ENCODE results near the gene DDX41.

Gene DDX41

DNA sequence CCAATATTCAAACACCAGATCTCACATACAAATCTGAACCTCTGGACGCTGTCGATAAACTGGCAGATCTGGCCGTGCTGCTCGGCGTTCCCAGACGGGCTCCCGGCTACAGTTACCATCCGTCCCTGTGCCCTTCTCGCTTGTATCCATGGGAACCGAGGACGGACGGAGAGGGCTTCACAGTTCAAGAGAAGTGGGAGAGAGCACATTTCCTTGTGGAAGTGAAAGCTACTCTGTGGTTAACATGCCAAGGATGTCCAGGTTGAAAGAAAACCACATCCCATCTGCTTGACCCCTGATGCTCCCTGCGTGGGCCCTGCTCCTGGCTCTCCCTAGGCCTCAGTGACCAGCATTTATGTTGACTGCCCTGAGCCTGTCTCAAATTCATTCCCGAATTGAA lies 37.0 kb downstream of the DDX41 start:
- in situ Hi-C loops (cut with HindIII; ENCODE audit: low sequenced_read_pairs) = no loop called here
- TF ChIP-seq CTCF (IDR thresholded peaks at IDR 0.05; ENCODE audit: low read depth, low read length, missing control alignments) = no peak
- DNase-seq (ENCODE audit: low read depth) = no peak
- no peak overlapping the region for H3K4me3 ChIP-seq (ENCODE audit: low read depth, low read length)

DNA sequence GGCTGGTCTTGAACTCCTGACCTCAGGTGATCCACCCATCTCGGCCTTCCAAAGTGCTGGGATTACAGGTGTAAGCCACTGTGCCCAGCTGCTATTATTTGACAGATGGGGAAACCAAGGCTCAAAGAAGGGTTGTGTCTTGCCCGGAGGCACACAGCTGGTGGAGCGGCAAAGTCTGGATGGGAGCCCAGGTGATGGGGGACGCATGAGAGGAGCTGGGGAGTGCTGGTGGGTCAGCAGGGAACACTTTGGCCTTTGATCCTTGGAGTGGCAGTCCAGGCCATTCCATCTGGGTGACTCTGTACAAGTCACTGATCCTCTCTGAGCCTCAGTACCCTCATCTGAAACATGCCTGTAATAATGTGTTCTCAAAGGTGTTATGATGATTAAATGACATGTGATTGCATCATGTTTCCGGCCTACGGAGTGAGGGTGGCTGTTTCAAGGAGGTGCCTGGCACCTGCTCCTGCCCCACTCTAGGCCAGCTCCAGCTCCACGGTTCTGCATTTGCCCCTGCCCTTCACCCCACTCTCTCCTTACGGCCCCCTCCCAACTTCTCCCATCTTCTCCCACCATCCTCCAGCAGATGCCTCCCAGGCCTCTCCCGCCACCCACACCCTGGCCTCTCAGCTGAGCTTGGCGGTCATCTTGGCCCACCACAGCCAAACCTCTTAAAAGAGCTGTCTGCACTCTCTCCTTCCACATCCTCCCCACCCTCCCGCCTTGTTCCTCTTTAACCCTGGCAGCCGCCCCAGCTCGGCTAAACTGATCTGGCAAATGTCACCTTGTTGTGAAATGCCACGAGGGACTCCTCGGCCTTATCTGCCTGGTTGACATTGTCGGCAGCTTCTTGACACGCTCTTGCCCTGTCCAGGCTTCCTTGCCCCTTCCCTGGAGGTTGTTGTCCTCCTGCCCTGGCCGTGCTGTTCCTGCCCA lies 37.8 kb downstream of the DDX41 start:
- in situ Hi-C loops (cut with HindIII; ENCODE audit: low sequenced_read_pairs) = no loop called here
- no peak for TF ChIP-seq CTCF (IDR thresholded peaks at IDR 0.05; ENCODE audit: low read depth, low read length, missing control alignments)
- no peak for DNase-seq (ENCODE audit: low read depth)
- no peak overlapping the region for H3K4me3 ChIP-seq (ENCODE audit: low read depth, low read length)

- no peak for TF ChIP-seq CTCF (IDR thresholded peaks at IDR 0.05; ENCODE audit: low read depth, low read length, missing control alignments)
- DNase-seq (ENCODE audit: low read depth) = no peak
- no peak overlapping the region for H3K4me3 ChIP-seq (ENCODE audit: low read depth, low read length)
- in situ Hi-C loops (cut with HindIII; ENCODE audit: low sequenced_read_pairs) = no loop called here
These were observed 38.9 kb downstream of the DDX41 start for GRCh38 chr5:177477701-177478477.

- TF ChIP-seq CTCF (IDR thresholded peaks at IDR 0.05; ENCODE audit: low read depth, low read length, missing control alignments) = no peak
- no peak overlapping the region for H3K4me3 ChIP-seq (ENCODE audit: low read depth, low read length)
- in situ Hi-C loops (cut with HindIII; ENCODE audit: low sequenced_read_pairs) = no loop called here
- DNase-seq (ENCODE audit: low read depth) = no peak
These were observed 40.1 kb downstream of the DDX41 start for GRCh38 chr5:177476531-177477233.

DNA sequence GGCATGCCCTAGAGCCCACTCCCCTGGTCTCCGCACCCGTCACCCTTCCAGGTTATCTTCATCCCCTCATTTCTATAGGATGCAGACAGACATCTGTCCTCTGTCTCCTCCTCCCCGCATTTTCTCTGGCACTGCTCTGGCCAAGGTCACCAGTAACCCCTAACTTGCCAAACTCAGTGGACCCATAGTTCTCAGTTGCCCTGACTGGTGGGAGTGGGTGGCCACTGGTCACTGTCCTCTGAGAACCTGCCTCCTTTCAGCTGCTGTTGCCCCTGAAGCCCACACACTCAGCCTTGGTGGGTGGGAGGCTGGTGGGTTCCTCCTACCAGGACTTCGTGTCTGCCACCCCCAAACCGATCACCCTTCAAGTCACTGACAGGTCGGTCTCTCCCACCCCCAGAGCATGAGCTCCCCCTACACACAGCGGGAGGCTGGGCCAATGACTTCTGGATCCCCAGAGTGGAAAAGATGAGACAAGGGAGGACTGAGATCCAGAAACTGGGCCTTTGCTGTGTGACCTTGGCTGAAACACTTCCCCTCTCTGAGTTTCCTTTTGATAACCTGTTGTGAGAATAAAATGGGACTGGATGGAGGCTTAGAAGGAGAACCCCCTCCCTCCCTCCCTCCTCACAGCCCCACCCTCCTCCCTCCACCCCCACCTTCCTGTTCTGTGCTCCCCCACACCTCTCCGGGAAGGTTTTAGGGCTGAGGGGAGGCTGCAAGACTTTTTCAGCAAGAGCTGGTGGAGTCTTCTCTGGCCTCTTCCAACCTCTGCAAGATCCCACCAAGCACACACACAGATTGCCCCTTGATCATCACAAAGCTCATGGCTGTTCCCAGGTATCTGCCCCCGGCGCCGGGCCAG lies 41.0 kb downstream of the DDX41 start:
- in situ Hi-C loops (cut with HindIII; ENCODE audit: low sequenced_read_pairs) = no loop called here
- H3K4me3 ChIP-seq (ENCODE audit: low read depth, low read length) = no peak overlapping the region
- no peak for DNase-seq (ENCODE audit: low read depth)
- no peak for TF ChIP-seq CTCF (IDR thresholded peaks at IDR 0.05; ENCODE audit: low read depth, low read length, missing control alignments)

Measured in astrocyte of the cerebellum (primary cell).